Brain pericyte (primary cell): ENCODE measurements around the gene PRDM12.
"Not testable (repeated sequence)": the region's sequence is repeated elsewhere in the genome, so short reads cannot be mapped to it uniquely, and the experiment has no call there.

ENCODE experiments used
- DNase-seq: peaks from one replicate; pipeline ENCODE4 v3.0.0-alpha.2; 2012; ENCODE audit warnings: low read depth, low spot score

PRDM12 gene

DNA sequence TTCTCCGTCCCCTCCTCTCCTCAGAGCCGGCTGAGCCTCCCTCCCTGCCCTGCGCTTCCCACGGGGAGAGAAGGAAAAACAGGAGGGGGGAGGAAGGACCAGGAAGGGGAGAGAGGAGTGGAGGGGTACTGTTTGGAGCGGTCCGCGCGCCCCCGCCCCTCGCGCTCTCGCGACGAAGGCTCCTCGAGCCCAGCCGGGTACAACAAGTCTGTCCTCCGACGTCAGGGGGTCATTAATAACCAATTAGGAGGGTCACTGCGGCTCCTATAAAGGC is 480 bp upstream of the PRDM12 start:
- no peak for DNase-seq

DNA sequence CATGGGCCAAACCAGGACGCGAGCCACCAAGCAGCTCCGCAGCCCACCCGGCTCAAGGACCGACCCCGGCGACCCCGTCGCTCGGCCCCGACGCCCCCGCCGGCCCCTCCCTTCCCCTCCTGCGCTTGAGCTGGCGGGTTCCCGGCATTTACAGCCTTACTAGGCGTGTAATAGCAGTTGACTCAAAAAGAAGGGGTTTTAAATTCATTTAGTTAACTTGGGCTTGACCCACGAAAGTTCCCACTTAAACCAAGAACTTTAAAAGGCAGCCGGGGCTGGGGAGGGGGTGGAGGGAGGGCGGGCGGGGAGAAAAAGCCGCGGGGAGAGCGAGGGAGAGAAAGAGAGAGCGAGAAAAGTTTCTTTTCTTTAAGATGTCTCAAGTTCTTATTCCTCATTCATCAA is 636 bp downstream of the PRDM12 start:
- DNase-seq = no peak

DNA sequence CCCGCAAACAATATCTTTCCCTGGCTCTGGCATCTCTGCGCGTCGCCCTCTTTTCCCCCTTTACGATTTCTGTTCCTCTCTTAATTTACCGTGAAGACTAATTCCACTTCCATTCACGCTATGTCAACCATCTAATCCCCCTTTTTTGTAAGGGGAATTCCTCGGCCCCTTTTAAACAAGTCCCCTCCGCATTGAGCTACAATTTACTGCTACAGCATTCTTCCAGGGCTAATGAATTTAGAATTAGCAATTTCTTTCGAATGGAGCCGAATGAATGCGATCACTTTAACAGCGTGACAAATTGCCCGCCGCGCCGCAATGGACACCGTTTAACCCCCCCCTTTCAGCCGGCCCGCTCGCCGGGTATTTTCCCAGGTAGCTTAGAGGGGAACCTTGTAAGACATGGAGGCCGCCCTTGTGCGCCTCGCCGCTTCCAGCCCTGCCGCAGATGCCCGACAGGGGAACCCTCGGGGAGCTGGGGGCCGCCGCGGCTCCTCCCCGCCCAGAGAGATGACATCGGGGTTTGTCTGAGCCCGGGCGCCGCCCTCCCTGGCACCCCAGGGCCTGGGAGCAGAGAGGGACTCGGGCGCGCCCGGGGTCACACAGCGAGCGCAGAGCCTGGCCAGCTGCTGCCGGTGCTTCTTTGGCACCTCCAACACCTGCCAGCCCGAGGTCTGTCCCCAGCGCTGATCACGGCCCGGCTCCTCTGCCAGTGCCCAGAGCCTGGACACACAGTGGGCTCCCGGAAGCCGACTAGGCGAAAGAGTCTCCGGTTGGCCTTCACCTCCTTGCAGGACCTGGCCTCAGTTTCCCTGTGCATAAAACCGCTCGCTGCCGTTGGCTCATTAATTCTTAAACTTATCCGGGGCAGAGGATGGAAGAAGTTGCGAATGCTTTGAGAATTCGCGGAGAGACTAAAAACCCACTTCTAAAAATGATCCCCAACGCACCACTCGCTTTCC is 1.3 kb downstream of the PRDM12 start:
- DNase-seq = no peak

DNA sequence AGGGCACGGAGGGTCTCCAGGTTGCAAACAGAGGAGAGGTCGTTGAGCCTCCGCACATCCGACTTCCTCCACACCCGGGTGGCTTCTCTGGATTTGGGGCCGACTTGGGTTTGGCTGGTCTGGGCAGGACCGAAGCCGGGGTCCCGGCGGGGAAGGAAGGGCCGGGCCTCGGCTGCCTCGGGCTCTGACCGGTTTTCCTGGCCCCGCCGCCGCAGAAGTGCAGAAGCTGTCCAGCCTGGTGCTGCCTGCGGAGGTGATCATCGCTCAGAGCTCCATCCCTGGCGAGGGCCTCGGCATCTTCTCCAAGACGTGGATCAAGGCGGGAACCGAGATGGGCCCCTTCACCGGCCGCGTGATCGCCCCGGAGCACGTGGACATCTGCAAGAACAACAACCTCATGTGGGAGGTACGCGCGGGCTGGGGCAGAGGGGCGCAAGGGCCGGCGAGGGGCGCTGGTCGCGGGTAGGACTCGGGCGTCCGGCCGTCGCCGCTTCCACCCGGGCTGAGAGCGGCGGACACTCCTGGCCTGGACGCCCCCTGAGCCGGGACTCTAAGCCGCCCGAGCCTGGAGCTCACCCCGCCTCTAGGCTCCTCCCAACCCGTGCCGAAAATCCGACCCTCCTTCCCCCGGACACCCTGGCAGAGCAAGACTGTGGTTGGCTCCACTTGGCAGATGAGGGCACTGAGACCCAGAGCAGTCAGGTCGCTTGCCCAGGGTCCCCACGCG is 2.2 kb downstream of the PRDM12 start:
- DNase-seq = no peak

DNA sequence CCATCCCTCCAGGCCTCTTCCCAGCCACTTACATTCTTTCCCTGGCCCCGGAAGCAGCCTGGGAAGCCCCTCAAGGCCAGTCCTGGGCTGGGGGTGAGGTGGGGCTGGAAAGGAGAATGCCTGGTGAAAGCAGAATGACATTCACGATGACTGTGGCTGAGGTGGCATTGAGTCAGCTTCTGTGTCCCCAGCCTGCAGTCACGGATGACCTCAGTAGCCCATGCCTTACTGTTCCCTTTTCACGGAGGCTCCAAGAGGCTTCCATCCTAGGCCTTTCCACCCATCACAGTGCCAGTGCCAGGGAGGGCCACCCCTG is 2.7 kb downstream of the PRDM12 start:
- no peak for DNase-seq

DNA sequence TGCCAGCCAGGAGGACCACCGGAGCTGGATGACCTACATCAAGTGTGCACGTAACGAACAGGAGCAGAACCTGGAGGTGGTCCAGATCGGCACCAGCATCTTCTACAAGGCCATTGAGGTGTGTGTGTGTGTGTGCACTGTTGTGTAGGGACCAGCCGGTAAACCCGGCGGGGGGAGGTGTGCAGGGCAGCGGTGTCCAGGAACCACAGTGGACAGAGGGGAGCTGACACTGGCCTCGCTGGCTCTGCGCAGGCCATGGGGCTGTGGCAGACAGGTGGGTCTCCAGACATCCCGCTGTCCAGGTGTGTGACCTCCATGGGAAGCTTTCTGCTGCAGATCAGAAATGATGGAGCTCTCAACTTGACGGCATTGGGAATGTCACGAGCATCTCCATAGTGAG is 3.8 kb downstream of the PRDM12 start:
- no peak for DNase-seq

DNA sequence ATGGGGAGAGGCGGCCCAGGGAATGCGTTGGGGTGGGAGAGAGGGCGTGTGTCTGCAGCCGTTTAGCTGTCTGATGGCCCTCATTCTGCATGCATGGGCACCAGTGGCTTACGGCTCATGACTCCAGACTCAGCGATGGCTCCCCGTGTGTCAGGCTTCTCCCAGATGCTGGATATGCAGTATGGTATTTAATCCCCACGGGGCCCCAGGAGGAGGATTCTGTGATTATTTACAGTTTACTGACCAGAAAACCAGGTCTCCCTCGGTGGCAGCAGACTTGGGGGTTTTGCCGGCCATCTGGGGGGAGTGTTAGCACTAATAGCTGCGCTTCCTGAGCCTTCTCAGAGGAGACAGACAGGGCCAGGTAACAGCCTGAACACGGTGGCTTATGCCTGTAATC is 4.3 kb downstream of the PRDM12 start:
- DNase-seq = no peak

DNA sequence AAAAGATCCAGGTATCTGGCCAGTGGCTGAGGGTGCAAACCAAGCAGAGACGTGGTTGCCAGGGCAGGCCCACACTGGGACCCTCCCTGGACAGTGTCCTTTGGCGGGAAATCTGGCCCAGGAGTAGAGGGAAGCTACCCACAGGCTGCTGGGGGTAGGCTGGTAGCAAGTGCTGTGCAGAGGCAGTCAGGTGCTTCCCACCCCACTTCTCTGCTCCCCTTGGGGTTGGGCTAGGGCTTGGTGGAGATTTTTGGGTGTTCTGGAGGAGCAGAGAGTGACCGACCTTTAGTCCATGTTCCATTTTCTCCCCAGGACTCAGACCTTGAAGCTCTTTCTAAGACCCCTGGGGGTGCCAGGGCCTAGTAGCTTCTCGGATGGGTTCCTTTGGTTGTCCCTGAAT is 5.6 kb downstream of the PRDM12 start:
- DNase-seq = no peak

DNA sequence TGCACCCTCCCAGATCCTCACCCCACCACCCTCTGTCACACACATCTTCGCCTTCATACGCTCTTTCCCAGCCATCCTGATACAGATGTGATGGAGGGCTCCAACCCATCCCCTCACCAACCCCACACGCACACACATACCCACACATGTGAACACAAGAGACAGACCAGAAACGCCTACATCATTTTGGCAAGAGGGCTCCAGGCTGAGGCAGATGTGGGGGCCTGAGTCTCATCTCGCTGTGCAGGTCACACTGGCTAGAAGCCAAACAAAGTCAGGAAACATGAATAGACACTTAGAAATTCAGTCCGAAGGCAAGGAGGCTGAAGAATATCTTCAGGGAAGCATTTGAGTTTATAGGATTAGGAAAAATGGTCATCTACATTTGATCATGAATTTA is 6.2 kb downstream of the PRDM12 start:
- no peak for DNase-seq

DNA sequence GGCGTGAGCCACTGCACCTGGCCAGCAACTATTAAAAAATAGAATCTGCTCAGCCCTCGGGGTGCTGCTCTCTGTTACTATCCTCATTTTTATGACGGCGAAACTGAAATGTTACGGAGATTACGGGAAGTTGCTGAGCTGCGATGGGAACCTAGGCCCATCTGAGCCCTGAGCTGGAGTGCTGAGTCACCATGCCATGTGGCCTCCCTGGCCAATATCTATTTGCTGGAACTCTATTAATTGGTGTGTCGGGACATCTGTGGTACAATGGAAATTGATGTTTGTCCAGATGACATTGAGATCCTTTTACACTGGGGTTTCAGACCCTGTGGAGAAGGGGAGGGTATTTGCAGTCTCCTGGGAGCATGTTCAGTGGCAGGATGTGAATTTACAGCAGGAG is 8.1 kb downstream of the PRDM12 start:
- no peak for DNase-seq

DNA sequence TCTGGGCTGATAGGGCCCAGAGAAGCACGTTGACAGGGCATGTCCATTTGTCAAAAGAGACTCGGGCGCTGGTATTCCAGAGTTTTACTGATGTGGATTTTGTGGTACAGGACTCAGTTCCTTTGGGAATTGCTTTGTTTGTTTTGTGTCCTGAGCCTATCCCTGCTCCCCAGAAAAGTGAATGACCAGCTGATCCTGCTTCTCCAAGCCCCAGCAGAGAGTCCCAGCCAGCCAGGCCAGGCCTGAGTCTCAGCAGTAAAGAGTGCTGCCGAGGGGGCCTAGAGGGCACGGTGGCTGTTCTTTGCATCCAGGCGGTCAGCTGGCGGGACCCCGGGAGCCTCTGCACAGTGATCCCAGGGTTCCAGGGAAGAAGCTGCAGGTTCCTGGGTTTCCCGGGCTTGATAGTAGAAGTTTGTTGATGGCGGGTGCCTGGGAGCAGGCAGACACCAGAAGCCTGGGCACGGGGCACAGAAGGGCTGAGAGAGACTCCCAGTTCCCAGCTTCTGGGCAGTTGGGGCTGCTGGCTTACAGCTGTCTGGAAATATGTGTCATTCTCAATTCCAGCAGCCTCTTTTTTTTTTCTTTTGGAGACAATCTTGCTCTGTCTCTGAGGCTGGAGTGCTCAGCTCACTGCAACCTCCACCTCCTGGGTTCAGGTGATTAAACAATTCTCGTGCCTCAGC is 8.7 kb downstream of the PRDM12 start:
- no peak for DNase-seq

DNA sequence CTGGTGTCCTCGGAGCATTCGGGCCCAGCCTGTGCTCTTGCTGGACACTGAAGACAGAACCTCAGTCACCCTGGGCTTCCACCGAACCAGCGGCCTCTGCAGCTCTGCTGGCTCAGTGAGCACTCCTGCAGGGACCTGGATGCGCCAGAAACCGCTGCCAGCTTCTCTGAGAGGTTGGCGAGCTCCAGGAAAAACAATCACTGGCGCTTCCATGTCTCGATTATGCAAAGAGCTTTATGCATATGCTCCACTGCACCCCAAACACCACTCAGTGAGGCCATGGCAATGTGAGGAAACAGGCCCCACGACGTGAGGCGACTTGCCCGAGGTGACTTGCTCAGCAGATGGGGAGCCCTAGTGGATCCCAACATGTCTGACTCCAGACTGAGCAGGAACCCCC is 11.0 kb downstream of the PRDM12 start:
- no peak for DNase-seq

DNA sequence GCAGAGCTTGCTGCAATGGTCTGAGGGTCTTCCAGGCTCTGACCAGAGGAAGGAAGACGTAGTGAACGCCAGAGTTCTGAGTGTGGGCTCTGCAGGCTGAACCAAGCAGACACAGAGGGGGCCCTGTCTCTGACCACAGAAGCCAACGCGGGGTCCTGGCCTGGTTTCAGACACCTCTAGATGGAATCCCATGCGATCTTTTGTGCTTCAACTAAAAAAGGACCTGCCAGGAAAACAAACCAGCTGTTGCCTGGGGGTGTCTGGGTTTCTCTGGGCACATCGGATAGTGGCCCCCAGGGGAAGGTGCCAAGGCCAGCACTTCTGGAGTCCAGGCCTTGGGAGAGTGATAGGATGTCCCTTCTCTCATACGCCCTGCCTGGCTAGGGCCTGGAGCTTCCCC is 12.9 kb downstream of the PRDM12 start:
- no peak for DNase-seq

DNA sequence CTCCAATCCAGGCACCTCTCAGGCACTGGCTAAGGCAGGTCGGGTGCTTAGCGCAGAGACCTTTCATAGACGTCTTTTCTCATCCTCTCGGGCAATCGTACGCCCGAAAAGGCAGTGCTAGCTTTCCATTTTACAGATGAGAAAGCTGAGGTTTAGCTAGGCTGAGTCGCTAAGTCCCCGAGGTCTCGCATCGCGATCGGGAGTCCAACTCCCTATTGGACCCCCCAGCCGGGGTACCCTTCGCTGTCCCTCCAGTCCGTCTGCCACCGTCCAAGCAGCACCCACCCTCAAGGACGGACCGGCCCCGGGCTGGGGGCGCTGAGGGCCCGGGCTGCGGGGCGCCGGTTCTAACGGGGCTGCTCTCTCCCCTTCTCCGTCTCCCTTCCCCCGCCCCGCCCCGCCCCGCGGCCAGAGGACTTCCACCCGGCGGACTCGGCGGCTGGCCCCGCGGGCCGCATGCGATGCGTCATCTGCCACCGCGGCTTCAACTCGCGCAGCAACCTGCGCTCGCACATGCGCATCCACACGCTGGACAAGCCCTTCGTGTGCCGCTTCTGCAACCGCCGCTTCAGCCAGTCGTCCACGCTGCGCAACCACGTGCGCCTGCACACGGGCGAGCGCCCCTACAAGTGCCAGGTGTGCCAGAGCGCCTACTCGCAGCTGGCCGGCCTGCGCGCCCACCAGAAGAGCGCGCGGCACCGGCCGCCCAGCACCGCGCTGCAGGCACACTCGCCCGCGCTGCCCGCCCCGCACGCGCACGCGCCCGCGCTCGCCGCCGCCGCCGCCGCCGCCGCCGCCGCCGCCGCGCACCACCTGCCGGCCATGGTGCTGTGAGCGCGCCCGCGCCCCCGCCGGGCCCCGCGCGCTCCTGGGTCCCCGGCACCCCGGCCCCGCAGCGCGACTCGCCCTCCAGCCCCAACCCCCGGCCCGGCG is 16.7 kb downstream of the PRDM12 start:
- DNase-seq = no peak

DNA sequence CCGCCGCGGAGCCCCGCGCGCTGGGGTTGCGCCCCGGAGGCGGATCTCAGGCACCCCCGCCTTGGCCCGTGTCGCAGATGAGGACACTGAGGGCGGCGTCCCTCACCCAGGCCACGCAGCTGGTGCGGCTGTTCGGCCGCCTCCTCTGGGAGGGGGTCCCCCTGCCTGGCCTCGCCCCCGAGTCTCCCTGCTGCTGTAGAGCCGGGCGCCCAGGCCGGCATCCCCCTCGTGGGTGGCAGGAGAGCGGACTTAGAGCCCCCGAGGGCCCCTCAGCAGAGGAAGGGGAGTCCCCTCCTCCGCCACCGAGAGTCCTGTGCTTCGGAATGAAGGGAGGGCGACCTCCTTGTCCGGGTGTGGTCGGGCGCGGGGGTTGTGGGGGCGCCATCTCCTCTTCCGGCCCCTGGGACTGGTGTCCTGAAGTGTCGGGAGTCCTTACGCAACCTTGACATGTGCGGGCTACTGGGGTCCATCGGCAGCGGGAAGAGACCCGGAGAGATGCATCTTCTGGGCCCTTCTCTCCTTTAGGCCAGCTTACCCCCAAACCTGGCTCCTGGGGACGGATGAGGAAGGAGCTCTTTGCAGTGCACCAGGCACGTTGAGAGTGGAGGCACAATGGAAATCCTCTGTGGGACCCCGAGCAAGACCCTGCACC is 17.5 kb downstream of the PRDM12 start:
- no peak for DNase-seq

DNA sequence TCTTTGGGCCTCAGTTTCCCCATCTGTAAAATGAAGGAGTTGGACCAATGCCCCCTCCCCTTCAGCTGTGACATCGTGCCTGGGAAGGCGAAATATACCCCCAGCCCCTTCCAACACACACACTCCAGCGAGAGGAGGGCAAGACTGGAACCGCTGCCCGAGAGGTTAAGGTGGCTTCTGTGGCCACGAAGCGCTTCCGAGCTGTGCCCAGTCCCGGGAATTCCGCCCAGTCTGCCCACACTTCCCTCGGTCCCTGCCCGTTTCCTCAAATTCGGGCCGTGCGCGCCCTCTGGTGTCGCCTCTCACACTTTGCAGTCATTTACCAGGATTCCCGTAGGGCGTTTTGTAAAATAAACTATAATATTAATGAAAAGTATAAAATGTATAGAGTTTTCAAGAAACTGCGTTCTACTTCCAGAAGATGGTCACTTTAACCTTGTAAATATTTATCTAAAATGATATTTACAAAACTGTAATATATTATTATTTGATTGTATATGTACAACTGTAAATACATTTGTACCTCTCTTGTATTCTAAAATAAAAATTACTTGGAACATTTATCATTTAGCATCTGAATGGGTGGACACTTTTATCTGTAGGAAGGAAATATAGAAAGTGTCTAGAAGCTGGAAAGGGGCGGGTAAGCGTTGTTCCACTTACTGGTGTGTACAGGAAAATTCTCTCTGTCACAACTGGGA is 18.2 kb downstream of the PRDM12 start:
- DNase-seq = no peak

DNA sequence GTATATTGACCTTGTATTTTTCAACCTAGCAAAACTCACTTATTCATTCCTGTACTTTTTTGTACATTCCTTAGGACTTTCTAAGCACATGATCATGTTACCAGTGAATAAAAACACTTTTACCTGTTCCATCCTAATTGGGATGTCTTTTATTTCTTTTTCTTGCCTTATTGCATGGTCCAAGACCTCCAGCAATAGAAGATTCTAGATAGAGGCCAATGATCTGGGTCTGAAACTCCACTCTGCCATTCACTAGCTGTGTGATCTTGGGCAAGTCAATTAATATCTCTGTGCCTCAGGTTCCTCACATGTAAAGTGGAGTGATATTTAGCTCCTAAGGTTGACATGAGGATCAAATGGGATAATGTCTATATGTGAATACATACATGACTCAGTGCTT is 20.7 kb downstream of the PRDM12 start:
- no peak for DNase-seq

DNA sequence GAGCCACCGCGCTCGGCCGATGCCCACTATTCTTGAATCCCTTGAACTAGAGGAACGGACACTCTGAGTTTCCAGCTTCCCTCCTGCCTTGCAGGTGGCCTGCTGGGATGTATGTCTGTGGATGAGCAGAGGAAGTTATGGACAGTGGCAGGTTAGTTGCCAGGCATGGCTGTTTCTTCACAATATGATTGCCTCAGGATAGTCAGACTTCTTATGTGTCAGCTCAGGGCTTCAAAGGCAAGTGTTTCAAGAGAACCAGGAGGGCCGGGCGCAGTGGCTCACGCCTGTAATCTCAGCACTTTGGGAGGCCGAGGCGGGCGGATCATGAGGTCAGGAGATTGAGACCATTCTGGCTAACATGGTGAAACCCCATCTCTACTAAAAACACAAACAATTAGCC is 21.6 kb downstream of the PRDM12 start:
- not testable (repeated sequence) for DNase-seq

DNA sequence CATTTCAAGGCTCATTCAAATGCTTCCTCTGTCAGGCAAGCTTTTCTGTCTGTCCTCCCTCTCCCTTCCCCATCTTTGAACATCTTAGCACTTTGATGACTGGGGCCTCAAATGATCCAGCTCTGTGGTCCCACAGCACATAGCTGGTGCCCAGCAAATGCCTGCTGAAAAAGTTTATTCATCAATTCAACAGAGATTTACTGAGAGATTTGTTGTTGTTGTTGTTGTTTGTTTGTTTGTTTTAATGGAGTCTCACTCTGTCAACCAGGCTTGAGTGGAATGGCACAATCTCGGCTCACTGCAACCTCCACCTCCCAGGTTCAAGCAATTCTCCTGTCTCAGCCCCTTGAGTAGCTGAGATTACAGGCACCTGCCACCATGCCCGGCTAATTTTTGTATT is 23.2 kb downstream of the PRDM12 start:
- DNase-seq = no peak

DNA sequence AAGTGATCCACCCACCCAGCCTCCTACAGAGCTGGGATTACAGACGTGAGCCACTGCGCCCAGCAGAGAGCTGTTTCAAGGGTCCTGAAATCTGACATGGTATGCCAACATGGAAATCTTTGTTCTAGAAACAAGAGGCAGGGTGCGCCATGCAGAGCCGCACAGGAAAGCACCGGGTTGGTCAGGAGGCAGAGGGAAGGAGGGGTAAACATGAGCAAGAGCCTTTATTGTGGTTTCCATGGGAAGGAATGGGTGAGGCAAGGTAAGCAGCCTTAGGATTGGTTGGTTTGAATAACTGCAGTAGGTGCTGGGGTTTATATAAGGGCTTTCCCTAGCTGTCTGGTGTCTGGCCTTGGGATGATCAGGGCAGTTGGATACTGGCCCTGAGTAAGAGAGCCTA is 23.7 kb downstream of the PRDM12 start:
- no peak for DNase-seq

DNA sequence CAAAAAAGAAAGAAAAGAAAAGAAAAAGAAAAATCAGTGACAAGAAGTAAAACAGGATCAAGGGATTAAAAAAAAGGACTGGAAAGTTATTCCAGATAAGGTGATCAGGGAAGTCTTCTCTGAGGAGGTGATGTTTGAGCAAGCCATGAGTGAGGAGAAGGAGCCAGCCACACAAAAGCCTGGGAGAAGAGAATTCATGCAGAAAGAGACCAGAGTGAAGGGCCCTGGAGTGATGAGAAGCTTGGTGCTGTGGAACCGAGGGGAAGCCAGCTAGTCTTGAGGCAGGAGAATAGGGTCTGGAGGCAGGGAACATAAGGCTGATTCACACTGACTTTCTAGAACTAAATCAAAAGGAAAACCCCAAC is 25.2 kb downstream of the PRDM12 start:
- no peak for DNase-seq
